MCF 10A (cell line): Measurements from ENCODE around the gene HID1. TPM values are rescaled to one million over a fixed set of nuclear protein-coding genes. Genes with fewer than 3 reads are reported as not detected.

Experiments used
- BruUV-seq: library from RNA; stranded (reverse); fragments of 400-500 nt; replicated peaks from 2 replicates; lab custom pipeline; 2021; lab: Mats Ljungman, UMichigan
- CTCF ChIA-PET: fragments of 300-600 bp; sonication (Branson Sonifier 250); formaldehyde crosslinking; extraction: SDS; loops from one replicate; lab custom pipeline; 2021; ENCODE audit warnings: antibody characterized with exemption, inconsistent platforms; lab: Yijun Ruan, JAX
- POLR2A ChIA-PET: fragments of 300-600, 350-650 bp; sonication (Branson Sonifier 250); formaldehyde crosslinking; extraction: SDS; loops from one replicate; lab custom pipeline; 2020; ENCODE audit warnings: antibody characterized with exemption, inconsistent platforms; lab: Yijun Ruan, JAX
- DNase-seq: peaks from one replicate; pipeline ENCODE4 v3.0.0-alpha.2; 2018; ENCODE audit not compliant: unreplicated experiment
- H3K27ac Mint-ChIP-seq: one replicate; pipeline ENCODE4 v1.8.0; 2022; ENCODE audit warnings: mild to moderate bottlenecking, low read depth, mixed read lengths; ENCODE audit not compliant: unreplicated experiment
- H3K27me3 Mint-ChIP-seq: one replicate; pipeline ENCODE4 v1.8.0; 2022; ENCODE audit warnings: mixed read lengths; ENCODE audit not compliant: insufficient read depth, unreplicated experiment
- H3K36me3 Mint-ChIP-seq: one replicate; pipeline ENCODE4 v1.8.0; 2022; ENCODE audit warnings: mild to moderate bottlenecking, moderate library complexity, mixed read lengths; ENCODE audit not compliant: insufficient read depth, unreplicated experiment
- H3K4me1 Mint-ChIP-seq: one replicate; pipeline ENCODE4 v1.8.0; 2022; ENCODE audit warnings: mixed read lengths; ENCODE audit not compliant: insufficient read depth, unreplicated experiment
- H3K4me3 Mint-ChIP-seq: one replicate; pipeline ENCODE4 v1.8.0; 2022; ENCODE audit warnings: mild to moderate bottlenecking, moderate library complexity, mixed read lengths; ENCODE audit not compliant: unreplicated experiment
- H3K9me3 Mint-ChIP-seq: one replicate; pipeline ENCODE4 v1.8.0; 2022; ENCODE audit warnings: mixed read lengths; ENCODE audit not compliant: unreplicated experiment
- intact Hi-C: fragments of 100-400 bp; cut with micrococcal nuclease; formaldehyde crosslinking; loops from 2 replicates; pipeline ENCODE4 v1.14.1; 2022
- total RNA-seq: library from RNA; stranded (reverse); gene quantifications from 2 replicates; pipeline ENCODE4 v1.2.3, GENCODE V29; 2022
- TF ChIP-seq, protein P1 (sequence below): fragments of 200-600 bp; IDR thresholded peaks from one replicate; pipeline ENCODE4 v1.8.0; 2022; ENCODE audit warnings: antibody characterized with exemption, mild to moderate bottlenecking; ENCODE audit not compliant: unreplicated experiment

HID1 gene
- total RNA-seq, 1 experiment from 2014 or later, result 3.2 TPM

GRCh38 chr17:74951680-74952421, 20.7 kb downstream of the HID1 start:
- Mint-ChIP-seq H3K4me1 (no peaks in the 10 kb centered on the region), H3K36me3 (no peaks in the 10 kb centered on the region), H3K27me3 (no peaks in the 10 kb centered on the region), H3K9me3 (no peaks in the 10 kb centered on the region), H3K27ac (no peak overlapping the region), H3K4me3 (no peak overlapping the region)
- TF ChIP-seq, protein P1, sequence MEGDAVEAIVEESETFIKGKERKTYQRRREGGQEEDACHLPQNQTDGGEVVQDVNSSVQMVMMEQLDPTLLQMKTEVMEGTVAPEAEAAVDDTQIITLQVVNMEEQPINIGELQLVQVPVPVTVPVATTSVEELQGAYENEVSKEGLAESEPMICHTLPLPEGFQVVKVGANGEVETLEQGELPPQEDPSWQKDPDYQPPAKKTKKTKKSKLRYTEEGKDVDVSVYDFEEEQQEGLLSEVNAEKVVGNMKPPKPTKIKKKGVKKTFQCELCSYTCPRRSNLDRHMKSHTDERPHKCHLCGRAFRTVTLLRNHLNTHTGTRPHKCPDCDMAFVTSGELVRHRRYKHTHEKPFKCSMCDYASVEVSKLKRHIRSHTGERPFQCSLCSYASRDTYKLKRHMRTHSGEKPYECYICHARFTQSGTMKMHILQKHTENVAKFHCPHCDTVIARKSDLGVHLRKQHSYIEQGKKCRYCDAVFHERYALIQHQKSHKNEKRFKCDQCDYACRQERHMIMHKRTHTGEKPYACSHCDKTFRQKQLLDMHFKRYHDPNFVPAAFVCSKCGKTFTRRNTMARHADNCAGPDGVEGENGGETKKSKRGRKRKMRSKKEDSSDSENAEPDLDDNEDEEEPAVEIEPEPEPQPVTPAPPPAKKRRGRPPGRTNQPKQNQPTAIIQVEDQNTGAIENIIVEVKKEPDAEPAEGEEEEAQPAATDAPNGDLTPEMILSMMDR, result no peak
- POLR2A ChIA-PET, result no interaction called here
- intact Hi-C loops, result no loop called here
- DNase-seq, result no peak
- CTCF ChIA-PET, result interaction anchor here (0.6 to 2.6 kb wide), 6 partner anchors 9 to 39 kb away, joined by 3 to 9 read pairs (median 4); partner anchors contain the start of genes OTOP2 and USH1G
- BruUV-seq, result no TSS peak

GRCh38 chr17:74951065-74951464, 21.5 kb downstream of the HID1 start:
- no peak overlapping the region for H3K4me3 Mint-ChIP-seq
- no peaks in the 10 kb centered on the region for H3K4me1 Mint-ChIP-seq
- ChIA-PET CTCF (interaction anchor here (0.5 to 1.2 kb wide), 3 partner anchors 10 to 290 kb away, joined by 3 to 4 read pairs (median 3); no protein-coding TSS in a partner anchor), POLR2A (interaction anchor here (0.6 to 1.1 kb wide), 2 partner anchors 65 to 78 kb away, joined by 3 to 5 read pairs; partner anchors contain the start of gene FDXR)
- no TSS peak for BruUV-seq
- no peak overlapping the region for H3K27ac Mint-ChIP-seq
- TF ChIP-seq, protein P1, result no peak
- no peaks in the 10 kb centered on the region for H3K27me3 Mint-ChIP-seq
- intact Hi-C loops, result no loop called here
- no peaks in the 10 kb centered on the region for H3K36me3 Mint-ChIP-seq
- DNase-seq, result no peak
- H3K9me3 Mint-ChIP-seq, result no peaks in the 10 kb centered on the region

DNA sequence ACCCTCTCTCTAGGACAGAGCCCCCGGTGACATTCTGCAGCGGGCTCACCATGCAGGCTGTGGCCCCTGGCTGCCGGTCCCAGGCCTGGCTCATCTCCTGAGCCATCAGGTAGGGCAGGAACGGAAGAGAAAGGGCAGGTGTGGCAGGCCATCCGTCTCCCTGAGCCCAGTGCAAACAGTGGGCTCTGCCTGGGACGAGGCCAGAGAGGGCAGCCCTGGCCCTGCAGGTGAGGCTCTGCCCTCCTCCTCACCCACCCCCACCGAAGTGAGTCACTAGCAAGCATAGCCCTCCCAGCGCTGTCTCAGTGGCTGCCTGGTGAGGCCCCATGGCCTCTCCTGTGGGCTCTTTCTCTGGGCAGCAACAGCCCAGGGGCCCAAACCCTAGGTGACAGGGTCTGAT, 22.4 kb downstream of the HID1 start:
- Mint-ChIP-seq H3K9me3 (no peaks in the 10 kb centered on the region), H3K36me3 (no peaks in the 10 kb centered on the region), H3K4me3 (no peak overlapping the region), H3K27ac (no peak overlapping the region), H3K4me1 (no peaks in the 10 kb centered on the region), H3K27me3 (no peaks in the 10 kb centered on the region)
- POLR2A ChIA-PET, result interaction anchor here (1.1 kb wide), 1 partner anchor 77 kb away, joined by 5 read pairs; the partner anchor contains the start of gene FDXR
- BruUV-seq, result no TSS peak
- DNase-seq, result peak; percentile 23
- CTCF ChIA-PET, result interaction anchor here (3.6 kb wide), 1 partner anchor 12 kb away, joined by 16 read pairs; no protein-coding TSS in a partner anchor
- intact Hi-C loops, result no loop called here
- TF ChIP-seq, protein P1, result no peak

- peaks cover 5% of the 10 kb centered on the region for H3K4me1 Mint-ChIP-seq
- no TSS peak for BruUV-seq
- no peaks in the 10 kb centered on the region for H3K36me3 Mint-ChIP-seq
- no peak overlapping the region for H3K4me3 Mint-ChIP-seq
- no peaks in the 10 kb centered on the region for H3K27me3 Mint-ChIP-seq
- TF ChIP-seq, protein P1, result no peak
- ChIA-PET CTCF (interaction anchor here (1.4 to 3.6 kb wide), 2 partner anchors 9 to 12 kb away, joined by 4 to 16 read pairs; no protein-coding TSS in a partner anchor), POLR2A (interaction anchor here (0.5 to 0.9 kb wide), 2 partner anchors 12 to 25 kb away, joined by 3 to 5 read pairs; no protein-coding TSS in a partner anchor)
- intact Hi-C loops, result no loop called here
- DNase-seq, result no peak
- no peaks in the 10 kb centered on the region for H3K9me3 Mint-ChIP-seq
- no peak overlapping the region for H3K27ac Mint-ChIP-seq
Observed at GRCh38 chr17:74949455-74950115, 23.0 kb downstream of the HID1 start.
